HK-2 (cell line): ENCODE measurements around the gene C14orf132.

Source experiments
- DNase-seq: peaks from one replicate; pipeline ENCODE4 v3.0.0-alpha.2; 2018; ENCODE audit not compliant: unreplicated experiment

Gene C14orf132

GRCh38 chr14:96082420-96083300 lies 43.5 kb downstream of the C14orf132 start:
- no peak for DNase-seq

GRCh38 chr14:96083667-96084320 lies 44.6 kb downstream of the C14orf132 start:
- no peak for DNase-seq

DNA sequence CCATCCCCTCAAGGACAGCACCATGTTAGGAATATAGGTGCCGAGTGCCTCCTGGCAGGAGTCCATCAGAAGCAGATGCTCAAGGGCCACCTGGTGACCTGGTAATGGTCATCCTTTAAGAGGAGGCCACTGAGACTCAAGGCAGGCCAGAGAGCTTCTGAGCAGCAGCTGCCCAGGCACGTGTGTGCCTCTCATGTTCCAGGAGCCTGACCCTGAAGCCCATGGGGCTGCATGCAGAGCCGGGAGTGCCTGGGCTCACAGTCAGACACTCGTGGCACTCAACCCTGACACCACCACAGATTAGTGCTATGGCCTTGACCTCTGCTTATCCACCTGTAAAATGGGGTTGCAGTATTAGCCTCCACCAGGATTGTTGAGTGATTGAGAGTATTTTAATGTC lies 45.6 kb downstream of the C14orf132 start:
- DNase-seq: no peak

DNA sequence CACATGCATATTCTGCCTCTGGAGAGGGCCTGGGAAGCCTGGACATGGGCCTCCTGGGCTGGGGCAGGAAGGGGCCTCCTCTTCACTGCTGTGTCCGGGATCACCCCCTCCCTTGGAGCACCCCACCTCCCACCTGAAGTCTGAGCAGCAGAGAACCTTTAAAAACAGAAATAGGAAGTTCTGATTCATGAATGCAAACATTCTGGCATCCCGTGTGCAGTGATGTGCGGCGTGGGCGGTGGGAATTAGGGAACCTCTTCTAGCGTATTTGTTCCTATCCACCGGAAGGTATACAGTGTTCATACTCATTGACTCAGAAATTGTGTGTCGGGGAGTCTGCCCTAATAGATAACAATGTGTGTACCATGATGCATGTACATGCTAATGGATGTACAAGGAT lies 46.2 kb downstream of the C14orf132 start:
- DNase-seq: no peak

DNA sequence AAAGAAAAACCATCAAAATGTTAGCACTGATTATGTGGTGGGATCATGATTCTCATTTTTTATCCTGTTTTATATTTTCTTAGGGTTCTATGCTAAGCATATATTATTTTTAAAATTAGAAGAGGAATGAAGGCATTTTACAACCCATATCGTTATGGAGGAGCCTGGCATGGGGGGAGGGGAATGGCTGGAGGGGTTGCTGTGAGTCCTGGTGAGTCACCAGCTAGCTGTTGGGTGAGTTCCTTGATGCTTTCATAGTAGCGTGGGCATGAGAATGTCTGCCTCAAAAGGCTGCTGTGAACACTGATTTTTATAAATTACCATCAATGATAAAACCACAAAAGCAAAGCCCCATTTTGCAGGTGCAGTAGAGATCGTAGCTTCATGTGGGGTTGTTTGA lies 46.9 kb downstream of the C14orf132 start:
- no peak for DNase-seq

GRCh38 chr14:96086574-96087077 lies 47.5 kb downstream of the C14orf132 start:
- DNase-seq: no peak

- no peak for DNase-seq
Measured at GRCh38 chr14:96088074-96088473, 48.9 kb downstream of the C14orf132 start.

- DNase-seq: no peak
Measured at GRCh38 chr14:96088481-96088880, 49.3 kb downstream of the C14orf132 start.

DNA sequence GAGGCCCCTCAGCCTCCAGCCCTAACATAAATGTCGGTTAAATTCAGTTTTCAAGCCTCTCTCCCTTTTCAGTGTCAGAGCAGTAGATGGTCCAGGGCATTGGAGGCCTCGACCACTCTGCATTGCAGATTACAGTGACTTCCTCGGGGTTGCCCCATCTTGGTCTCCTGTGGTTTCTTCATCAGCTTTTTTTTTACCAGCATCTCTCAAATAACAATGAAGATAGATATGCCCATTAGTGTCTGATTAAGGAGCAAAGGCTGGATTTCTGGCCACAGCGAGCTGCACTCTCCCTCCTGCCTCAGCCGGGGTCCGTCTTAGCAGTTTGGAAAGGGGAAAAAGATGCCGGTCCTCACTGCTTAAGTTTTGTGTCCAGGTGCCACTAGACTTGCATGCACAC lies 49.7 kb downstream of the C14orf132 start:
- no peak for DNase-seq

GRCh38 chr14:96089401-96089800 lies 50.2 kb downstream of the C14orf132 start:
- DNase-seq: no peak

DNA sequence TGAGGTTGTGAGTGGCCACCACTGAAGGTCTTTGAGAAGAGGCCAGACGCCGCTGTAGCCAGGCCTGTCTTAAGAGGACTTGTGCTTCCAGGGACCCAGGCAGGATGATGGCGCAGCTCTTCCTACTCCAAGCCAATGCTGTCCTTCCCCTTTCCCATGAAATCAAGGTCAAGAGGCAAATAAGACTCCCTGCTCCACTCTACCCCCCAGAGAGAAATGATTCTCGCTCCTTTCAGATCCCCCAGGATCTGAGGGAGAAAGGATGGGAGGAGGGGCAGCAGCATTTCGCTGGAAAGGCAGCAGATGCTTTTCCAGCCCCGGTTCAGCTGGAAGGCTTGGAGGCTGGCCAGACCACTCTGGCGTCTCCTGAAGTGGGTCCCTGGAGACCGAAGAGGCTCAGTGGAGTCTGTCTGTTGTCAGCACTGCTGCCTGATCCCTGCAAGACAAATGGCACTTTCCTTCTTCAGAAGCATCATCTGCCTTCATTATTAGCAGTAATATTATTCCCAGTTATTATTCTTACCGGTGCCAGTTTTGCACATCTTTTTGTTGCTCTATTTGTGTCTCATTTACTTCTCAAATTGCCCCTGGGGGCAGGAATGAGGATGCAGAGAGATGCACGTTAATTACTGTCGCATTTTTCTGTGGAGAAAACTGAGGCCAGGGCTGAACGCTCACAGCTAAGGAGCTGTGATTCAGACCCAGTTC lies 51.4 kb downstream of the C14orf132 start:
- DNase-seq: no peak

DNA sequence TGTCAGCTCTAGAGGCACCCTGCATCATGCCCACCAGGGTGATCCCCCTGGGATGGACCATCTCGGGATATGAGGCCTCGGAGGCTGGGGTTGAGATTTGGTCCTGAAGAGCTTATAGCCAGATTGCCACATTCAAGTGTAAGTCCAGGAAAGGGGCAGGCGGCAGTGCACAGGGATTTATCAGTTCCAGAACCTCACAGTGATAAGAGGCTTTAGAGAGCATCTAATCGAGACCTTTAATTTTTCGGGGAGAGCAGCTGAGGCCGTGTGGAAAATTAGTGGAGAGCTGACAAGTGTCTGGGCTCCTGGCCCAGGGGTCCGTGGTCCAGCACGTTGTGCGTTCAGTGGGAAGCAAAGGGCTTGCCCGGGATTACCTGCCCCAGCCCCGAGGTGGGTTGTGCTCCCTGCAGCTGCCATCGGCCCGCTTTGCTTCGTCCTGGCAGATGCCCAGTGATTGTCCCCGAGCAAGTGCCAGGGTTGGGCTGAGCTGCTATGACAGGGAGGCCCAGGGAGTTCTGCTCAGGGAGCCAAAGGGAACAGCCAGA lies 52.1 kb downstream of the C14orf132 start:
- DNase-seq: no peak

- no peak for DNase-seq
Measured at GRCh38 chr14:96091941-96092411, 52.8 kb downstream of the C14orf132 start.

- DNase-seq: no peak
Measured at GRCh38 chr14:96092936-96093335, 53.8 kb downstream of the C14orf132 start.

DNA sequence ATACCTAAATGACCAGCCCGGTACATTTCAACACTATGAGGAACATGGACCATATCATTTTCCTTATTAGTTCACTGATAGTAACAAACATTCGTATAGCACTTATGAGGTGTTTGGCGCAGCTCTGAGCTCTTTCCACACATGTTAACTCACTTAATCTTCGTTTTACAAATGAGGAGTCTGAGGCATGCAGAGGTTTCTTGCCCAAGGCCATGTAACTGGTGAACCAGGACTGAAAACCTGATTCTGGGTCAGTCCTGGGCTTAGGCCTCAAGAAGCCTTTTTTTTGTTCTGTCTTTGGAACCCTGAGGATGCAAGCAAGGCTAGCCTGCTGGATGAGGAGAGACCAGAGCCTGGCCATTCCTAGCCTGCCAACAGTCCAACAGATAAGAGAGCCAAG lies 55.0 kb downstream of the C14orf132 start:
- DNase-seq: no peak

DNA sequence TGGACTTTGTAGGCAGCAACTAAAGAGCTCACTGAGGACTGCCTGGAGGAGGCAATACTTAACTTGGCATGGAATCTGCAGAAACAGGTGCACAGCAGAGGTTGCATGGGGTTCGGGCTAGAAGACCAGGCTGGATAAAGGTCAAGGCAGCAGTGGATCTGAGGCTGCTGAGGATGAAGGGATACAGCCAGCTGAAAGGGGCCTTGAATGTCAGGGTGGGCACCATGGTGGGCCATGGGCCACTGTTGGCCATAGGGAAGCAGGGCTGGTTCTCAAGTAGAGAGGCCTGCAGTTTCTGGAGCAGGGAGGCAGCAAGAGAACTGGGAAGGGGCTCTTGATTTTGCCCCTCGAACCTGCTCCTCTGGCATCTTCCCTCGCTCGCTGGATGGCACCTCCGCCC lies 55.5 kb downstream of the C14orf132 start:
- DNase-seq: no peak

DNA sequence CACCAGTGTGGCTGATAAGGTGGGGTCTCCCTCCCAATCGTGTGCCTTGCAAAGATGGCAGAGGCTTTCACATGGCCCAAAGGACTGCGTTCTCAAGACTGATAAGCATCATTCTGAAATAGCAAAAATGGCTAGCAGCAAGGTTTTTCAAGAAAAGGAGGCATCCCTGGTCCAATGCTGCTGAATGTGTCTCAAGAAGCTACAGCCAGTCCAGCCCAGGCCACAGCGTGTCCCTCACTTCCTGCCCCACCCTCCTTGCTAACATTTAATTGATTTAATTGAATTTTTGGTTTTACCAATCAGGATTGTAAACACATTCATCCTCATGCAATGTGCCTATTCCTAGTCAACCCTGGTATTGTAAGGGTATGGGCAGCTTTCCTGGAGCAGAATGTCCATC lies 55.9 kb downstream of the C14orf132 start:
- DNase-seq: no peak

DNA sequence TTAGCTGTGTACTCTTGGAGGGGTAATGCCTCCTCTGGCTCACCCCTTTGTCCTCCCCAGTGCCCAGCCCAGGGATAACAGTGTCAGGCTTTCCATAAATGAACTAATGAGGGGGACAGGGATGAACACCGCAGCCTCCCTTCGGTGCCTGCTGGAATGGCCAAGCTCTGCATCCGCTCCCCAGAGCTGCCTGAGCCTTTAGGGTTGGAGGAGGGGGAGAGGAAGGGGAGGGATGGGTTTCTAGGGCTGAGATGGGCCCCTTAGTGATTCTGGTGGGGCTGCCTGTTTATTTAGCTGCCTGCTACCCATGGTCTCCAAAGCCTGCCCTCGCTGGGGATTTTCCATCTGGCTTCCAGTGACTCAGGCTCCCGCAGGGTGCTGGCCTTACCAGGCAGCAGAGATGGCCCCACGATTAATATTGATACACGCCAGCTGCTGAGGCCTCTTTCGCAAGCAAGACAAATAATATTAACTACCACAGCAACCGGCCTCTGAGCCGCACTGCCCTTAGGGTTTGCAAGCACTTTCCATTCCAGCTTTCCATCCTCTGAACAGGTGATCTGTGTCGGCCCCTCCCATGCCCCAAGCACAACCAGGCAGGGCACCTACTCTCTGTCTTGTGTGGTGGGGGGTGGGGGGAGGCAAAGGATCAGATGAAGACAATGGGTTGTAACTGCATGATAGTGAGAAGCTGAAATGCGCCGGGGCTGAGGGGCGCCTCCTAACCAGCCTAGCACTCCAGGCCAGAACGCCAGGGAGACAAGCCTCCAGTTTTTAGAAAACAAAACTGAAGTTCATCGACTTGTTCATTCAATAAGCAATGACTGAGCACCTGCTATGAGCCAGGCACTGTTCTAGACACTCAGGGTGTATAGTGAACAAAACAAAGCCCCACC lies 56.7 kb downstream of the C14orf132 start:
- no peak for DNase-seq

DNA sequence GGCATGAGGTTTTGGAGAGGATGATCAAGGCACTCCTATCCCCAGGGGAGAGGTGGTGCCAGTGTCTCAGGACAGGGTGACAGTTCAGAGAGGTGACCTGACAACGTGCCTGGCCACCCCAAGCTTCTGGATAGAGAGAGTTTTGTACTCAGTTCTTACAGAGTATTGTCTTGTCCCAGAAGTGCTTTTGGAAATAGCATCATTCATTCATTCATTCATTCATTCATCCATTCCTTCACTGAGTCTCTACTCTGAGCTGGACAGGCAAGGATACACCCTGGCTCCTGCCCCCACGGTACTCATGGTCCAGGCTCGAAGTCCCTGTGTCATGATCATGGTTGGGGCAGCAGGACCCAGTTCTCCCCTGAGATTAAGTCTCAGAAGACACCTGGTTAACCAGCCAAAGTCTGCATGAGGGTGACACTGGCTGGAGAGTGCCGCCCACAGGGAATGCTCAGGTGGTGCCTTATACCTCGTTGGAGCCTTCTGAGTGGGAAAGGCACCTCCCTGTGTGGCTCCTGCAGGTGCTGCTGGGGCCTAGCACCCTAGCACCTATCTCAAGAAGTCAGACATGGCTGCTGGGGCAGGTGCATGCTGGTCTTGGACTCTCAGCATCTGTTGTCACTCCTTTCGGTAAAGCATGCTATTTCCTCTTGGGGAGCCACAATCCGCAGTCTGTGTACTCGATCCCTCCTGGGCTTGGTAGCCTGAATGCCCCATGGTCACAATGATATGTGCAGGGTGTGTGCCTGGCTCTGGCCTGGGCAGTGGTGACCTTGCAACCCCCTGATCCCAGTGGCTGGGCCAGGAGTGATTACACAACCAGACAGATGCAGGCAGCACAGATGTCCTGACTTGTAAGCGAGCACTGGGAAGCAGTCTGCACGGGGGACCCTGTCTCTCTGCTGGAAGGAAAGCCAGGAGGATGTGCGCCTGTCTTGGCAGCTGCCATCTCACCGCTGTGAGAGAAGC lies 57.8 kb downstream of the C14orf132 start:
- no peak for DNase-seq

DNA sequence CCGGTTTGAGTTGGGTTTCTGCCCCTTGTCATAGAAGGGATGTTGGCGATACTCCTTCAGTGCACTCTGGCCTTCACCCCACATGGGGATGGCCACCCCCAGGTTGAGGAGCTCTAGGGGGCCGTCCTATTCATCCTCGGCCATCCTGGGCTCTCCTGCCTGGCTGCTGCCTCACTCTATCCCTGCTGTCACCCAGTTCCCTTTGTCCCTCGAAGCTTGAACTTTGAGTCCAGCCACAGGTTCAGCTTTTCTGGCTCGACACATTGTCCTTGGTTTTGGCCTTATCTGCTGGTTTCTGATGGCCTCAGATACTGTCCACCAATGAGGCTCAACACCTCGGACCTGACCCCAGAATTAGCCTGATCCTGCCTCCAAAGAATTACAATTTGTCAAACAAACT lies 58.6 kb downstream of the C14orf132 start:
- no peak for DNase-seq
